Esophagus squamous epithelium (tissue), 4 donors: ENCODE data around the gene RAB8A.

Experiments used
- POLR2A ChIP-seq, 4 donors: fragments of 450-650 bp; IDR thresholded peaks; one replicate each; pipeline ENCODE4 v1.6.1; 2017; ENCODE audit warnings: antibody characterized with exemption in 4 of 4, mild to moderate bottlenecking in 4 of 4, moderate library complexity in 3 of 4
- TF ChIP-seq, protein P1 (sequence below), 6 experiments: fragments of 450-650 bp in 4 of 6; fragments of 200-600 bp in 2 of 6; sonication (generic) in 2 of 6; IDR thresholded peaks; one replicate each; pipeline ENCODE4 v1.5.1; 2016 to 2019; ENCODE audit warnings: antibody characterized with exemption in 6 of 6, mild to moderate bottlenecking in 4 of 6, moderate library complexity in 4 of 6

DNA sequence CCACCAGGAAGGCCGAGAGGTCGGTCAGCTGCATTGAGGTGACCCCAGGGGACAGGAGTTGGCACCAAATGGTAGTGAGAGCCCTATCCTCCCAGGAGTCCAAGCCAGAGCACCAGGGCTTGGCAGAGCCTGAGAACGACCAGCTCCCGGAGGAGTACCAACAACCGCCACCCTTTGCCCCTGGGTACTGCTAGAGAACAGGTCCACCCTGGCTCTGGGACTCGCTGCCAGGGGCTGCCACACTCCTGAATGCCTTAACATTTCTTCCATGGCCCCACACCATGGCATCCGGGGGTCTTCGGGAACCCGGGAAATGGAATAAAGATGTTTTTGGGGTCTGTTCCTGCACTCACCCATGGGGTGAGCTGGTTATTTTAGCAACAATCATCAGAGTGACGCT is 45.9 kb downstream of the RAB8A start:
- TF ChIP-seq, protein P1, sequence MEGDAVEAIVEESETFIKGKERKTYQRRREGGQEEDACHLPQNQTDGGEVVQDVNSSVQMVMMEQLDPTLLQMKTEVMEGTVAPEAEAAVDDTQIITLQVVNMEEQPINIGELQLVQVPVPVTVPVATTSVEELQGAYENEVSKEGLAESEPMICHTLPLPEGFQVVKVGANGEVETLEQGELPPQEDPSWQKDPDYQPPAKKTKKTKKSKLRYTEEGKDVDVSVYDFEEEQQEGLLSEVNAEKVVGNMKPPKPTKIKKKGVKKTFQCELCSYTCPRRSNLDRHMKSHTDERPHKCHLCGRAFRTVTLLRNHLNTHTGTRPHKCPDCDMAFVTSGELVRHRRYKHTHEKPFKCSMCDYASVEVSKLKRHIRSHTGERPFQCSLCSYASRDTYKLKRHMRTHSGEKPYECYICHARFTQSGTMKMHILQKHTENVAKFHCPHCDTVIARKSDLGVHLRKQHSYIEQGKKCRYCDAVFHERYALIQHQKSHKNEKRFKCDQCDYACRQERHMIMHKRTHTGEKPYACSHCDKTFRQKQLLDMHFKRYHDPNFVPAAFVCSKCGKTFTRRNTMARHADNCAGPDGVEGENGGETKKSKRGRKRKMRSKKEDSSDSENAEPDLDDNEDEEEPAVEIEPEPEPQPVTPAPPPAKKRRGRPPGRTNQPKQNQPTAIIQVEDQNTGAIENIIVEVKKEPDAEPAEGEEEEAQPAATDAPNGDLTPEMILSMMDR (IDR thresholded peaks at IDR 0.05), result no peak
- TF ChIP-seq POLR2A (IDR thresholded peaks at IDR 0.05), result no peak
